HFF-Myc (cell line): ENCODE measurements around the gene PLSCR2.

ENCODE experiments used
- DNase-seq: peaks from one replicate; pipeline ENCODE4 v3.0.0-alpha.2; 2011; ENCODE audit warnings: low read depth; ENCODE audit errors: extremely low read depth
- H3K4me3 ChIP-seq: replicated peaks from 2 replicates; pipeline ENCODE4 v1.5.1; 2011; ENCODE audit warnings: low read depth, mild to moderate bottlenecking, control low read depth, low read length
- TF ChIP-seq, protein P1 (sequence below): IDR thresholded peaks from 2 replicates; pipeline ENCODE4 v1.5.1; 2012; ENCODE audit warnings: mild to moderate bottlenecking, low read depth, low read length, control low read depth; ENCODE audit errors: missing control alignments

The PLSCR2 gene

DNA sequence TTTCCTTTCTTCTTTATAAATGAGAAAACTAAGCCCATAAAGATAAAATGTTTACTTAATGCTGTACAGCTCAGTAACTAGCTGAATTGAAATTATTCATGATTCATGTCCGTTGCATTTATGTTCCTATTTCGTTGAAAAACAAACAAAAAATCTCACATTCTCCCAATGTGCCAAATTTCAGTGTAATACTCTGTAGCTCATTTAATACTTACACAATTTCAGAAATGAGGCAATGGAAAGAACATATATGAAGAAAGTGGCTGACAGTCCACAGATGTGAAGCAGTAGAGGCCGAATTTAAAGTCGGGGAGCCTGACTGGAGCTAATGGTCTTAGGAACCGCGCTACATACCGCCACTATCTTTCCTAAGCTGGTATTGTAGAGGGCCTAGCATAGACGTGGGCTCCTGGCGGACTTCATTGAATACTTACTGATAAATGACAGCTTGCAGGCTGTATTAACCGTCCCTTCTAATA, 651 bp downstream of the PLSCR2 start:
- peak overlapping the region; percentile 34 for H3K4me3 ChIP-seq
- DNase-seq, result no peak
- TF ChIP-seq, protein P1, sequence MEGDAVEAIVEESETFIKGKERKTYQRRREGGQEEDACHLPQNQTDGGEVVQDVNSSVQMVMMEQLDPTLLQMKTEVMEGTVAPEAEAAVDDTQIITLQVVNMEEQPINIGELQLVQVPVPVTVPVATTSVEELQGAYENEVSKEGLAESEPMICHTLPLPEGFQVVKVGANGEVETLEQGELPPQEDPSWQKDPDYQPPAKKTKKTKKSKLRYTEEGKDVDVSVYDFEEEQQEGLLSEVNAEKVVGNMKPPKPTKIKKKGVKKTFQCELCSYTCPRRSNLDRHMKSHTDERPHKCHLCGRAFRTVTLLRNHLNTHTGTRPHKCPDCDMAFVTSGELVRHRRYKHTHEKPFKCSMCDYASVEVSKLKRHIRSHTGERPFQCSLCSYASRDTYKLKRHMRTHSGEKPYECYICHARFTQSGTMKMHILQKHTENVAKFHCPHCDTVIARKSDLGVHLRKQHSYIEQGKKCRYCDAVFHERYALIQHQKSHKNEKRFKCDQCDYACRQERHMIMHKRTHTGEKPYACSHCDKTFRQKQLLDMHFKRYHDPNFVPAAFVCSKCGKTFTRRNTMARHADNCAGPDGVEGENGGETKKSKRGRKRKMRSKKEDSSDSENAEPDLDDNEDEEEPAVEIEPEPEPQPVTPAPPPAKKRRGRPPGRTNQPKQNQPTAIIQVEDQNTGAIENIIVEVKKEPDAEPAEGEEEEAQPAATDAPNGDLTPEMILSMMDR, result no peak

DNA sequence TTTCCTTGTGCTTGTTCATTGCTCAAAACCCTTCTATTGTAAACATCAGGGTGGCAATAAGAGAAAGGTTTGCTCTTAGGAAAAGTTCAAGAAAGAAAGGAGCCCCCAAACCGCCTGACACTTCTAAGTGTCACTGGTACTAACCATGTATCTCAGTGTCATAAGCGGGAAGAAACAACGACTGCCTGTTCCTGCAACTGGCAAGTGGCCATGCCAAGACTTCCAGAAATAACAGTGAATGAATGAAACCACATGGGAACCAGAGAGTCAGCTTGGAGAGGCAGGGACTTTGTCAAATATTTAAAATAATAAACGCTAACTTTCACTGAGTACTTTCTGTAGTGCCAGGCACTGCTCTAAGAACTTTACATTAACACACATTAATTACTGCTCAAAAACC, 1.1 kb downstream of the PLSCR2 start:
- DNase-seq, result no peak
- TF ChIP-seq, protein P1, result no peak
- no peak overlapping the region for H3K4me3 ChIP-seq

DNA sequence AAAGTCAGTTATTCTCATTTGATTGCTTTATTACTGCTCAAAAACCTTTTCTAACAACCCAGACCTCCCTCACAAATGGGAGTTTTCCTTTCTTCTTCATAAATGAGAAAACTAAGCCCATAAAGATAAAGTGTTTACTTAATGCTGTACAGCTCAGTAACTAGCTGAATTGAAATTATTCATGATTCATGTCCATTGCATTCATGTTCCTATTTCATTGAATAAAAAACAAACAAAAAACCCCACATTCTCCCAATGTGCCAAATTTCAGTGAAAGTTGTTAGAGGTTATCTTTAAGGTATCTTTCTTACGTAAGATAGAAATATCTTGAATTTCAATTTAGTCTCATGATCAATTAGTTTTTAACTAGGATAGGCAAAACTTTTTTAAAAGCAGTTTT, 2.8 kb downstream of the PLSCR2 start:
- no peak overlapping the region for H3K4me3 ChIP-seq
- TF ChIP-seq, protein P1, result no peak
- no peak for DNase-seq

DNA sequence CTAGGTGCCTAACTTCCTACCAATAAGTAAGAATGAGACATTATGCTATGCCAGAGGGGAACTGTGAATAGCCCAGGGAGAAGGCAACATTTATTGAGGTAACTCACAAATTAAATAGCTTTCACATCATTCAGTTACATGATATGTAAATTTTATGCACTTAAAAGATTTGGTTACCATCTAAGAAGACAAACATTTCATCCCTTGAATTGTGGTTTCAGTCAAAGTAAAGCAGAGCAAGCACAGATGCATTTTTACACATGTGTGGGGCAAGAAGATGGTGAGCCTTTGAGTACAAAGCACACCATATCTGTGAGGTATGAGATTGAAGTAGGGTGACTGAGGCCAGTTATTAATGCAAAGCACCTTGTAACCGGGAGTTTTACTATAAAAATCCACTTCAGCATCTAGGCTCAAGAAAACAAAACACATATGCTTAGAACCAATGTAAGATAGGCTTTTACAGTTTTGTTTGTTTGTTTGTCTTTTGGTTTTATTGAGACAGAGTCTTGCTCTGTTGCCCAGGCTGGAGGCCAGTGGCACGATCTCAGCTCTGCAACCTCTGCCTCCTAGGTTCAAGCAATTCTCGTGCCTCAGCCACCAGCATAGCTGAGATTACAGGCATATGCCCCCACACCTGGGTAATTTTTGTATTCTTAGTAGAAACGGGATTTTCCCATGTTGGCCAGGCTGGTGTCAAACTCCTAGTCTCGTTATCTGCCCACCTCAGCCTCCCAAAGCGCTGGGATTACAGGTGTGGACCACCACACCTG, 3.5 kb downstream of the PLSCR2 start:
- TF ChIP-seq, protein P1, result no peak

DNA sequence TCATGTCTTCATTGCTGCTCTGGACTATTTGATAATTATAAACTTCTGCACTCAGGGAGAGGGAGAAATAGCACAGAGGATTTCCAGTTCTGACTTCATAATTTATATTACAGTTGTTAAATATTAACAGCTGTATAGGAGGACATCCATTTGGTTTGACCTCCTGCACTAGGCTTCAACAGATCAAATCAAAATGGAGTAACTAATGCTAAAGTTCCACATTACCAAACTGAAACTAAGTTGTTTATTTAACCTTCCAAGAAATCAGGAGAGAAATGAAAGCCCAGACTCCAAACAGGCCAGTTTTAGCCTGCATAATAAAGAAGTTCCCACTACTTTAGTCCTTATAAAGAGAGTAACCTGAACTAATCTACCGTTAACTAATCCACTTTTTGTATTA, 4.6 kb downstream of the PLSCR2 start:
- TF ChIP-seq, protein P1, result no peak
- no peak for DNase-seq

More for the DNA sequence above, 3.5 kb downstream of the PLSCR2 start:
- no peak for DNase-seq
- no peak overlapping the region for H3K4me3 ChIP-seq

DNA sequence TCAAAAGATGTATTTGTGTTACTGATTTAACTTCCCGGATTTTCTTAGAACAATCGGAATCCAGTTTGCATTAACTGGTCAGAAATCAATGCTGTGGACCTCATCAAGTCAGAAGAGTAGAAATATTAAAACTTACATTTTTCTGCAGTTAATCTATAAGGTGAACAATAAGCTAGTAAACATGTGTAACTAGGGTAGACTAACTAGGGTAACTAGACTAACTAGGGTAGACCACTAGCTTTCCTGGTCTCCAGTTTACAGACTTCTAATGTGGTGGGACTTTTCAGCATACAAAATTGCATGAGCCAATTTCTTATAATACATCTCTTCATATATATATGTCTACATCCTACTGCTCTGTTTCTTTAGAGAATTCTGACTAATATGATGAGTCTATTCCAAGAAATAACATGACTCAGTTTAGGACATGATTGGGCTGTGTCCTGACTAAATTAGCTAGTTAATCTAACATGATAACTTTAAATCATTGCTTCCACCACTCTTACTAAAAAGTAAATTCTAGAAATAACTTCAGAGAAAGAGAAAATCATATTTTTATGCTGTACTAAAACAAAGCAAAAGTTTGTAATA, 5.3 kb downstream of the PLSCR2 start:
- no peak for DNase-seq
- H3K4me3 ChIP-seq, result no peak overlapping the region
- TF ChIP-seq, protein P1, result no peak

More for the DNA sequence above, 4.6 kb downstream of the PLSCR2 start:
- no peak overlapping the region for H3K4me3 ChIP-seq
